GM12801 (cell line): ENCODE measurements around the gene CDC42EP3.

Source experiments
- TF ChIP-seq, protein P1 (sequence below): IDR thresholded peaks from one replicate; pipeline ENCODE4 v1.5.1; 2011; ENCODE audit warnings: control low read depth; ENCODE audit not compliant: insufficient read length; ENCODE audit errors: extremely low read depth

CDC42EP3 gene

DNA sequence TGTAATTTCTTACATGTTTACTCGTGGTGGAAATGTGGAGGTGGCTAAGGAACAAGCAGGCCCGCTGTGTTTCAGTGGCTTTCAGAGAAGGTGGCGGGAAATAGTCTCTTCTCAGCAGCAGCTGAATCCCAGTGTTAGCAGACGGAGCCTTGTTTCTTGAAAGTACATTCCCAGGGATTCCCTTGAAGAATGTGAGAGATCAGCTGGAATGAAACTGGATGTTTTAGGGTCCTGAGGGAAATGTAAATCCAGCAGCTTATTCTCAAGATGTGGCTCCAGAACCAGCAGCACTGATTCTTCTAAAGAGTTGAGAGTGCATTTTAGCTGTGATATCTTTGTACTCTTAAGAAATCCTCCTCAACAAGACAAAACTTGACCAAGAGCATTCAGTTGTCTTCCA lies 59.1 kb downstream of the CDC42EP3 start:
- TF ChIP-seq, protein P1, sequence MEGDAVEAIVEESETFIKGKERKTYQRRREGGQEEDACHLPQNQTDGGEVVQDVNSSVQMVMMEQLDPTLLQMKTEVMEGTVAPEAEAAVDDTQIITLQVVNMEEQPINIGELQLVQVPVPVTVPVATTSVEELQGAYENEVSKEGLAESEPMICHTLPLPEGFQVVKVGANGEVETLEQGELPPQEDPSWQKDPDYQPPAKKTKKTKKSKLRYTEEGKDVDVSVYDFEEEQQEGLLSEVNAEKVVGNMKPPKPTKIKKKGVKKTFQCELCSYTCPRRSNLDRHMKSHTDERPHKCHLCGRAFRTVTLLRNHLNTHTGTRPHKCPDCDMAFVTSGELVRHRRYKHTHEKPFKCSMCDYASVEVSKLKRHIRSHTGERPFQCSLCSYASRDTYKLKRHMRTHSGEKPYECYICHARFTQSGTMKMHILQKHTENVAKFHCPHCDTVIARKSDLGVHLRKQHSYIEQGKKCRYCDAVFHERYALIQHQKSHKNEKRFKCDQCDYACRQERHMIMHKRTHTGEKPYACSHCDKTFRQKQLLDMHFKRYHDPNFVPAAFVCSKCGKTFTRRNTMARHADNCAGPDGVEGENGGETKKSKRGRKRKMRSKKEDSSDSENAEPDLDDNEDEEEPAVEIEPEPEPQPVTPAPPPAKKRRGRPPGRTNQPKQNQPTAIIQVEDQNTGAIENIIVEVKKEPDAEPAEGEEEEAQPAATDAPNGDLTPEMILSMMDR: no peak

DNA sequence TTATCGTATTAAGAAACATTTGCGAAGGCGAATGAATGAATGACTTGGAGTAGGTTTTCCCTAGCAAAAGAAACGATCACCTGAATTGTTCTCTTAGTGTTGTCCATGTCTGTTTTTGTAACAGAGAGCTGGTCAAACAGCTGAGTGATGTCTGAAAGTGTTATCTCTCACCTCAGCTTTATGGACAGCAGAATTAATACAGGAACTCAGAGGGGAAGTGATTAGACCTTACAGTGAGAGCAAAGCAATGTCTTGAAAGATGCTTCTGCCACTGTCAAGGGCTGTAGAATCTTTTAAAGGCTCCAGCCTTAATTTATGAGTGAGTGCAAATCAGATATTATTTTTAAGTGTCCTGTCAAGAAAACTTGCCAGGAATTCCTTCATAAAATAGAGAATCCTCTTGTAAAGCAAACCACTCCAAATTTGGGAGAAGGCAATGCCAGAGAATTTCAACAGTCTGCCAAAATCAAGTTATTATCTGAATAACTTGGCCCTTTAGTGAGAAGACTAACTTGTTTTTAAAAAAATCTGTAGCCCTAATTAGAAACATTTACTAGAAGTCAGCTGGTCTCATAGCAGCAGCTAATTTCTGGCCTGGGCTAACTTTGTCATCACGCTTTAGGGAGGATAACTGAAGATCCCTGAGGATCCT lies 60.7 kb downstream of the CDC42EP3 start:
- TF ChIP-seq, protein P1: no peak

DNA sequence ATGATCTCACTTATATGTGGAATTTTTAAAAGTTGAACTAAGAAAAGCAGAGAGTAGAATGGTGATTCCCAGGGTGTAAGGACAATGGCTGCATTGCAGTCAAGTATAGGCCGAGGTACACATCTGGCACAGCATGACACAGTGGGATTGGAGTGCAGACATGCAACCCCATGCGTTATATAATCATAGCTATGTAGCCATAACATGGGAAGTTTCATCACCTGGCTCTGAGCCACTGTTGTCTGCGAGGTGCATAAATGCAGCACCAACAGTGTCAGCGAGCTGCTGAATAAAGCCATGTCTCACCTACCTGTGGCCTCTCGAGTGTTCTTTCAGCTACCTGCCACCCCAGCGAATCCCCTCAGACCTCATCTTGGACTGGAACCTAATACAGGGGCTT lies 61.7 kb downstream of the CDC42EP3 start:
- TF ChIP-seq, protein P1: no peak

DNA sequence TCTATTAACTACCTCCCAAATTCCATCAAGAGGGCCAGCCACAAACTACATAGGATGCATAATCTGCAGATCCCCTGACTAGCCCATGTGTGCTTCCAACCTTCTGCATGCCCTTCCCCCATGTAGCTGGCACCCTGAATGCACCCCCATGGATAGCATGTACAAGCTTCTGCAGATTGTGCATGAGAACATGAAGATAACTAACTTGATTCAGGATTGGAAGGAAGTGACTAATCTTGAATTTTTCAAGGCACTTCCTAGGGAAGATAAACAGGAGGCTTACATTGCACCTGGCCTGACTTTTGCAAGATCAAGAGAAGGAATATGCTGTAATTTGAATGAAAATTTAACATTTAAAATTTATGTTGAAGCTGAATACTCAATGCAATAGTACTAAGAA lies 66.7 kb downstream of the CDC42EP3 start:
- TF ChIP-seq, protein P1: no peak

DNA sequence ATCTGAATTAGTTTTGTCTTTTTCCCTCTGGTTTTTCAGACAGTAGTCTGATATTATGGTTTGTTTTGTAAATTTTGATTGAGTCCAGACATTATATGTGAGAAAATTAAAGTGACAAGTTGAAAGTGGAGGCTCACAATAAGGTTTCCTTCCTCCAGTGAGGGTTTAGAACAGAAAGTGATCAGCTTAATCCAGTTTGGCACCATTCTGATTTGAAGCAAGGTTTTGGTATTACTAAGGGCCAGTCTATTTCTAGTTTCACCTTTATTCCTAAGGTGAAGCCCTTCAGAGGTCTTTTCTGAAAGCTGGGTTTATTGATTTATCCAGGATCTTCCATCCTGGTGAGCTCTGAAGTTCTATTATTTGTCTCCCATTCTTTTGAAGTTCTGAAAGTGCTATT lies 68.7 kb downstream of the CDC42EP3 start:
- TF ChIP-seq, protein P1: no peak

DNA sequence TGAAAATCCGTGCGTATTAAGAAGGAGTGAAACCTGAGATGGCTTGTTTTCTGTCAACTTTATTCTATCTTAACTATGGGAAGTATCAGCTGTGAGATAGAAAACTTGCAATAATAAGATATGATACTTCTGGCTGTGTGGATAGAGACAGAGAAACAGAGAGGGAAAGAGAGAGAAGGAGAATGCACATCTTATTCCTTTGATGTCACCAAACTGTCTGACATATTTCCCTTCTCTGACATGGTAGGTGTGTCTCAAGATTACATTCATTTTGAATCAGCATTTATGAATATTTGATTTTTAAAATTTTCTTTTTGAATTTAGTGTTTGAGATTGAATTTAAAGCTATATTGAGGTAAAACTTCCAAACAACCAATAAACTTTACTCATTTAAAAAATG lies 69.4 kb downstream of the CDC42EP3 start:
- TF ChIP-seq, protein P1: no peak

DNA sequence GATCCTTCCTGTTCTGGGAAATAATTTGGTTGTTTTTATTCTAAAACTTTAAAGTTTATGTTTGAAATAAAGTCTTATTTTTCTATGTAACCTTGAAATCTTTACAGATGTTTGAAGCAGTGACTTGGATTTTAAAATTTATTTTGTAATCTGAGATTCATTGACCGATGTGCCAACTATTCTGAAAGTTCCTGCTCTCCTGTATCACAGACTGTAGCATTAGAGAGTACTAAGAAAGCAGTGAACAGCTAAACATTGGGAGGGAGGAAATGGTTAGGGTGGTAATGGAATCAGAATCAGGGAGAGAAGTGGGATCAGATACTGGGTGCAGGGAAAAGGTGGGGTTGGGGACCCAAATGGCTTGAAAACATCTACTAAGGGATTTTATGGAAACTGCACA lies 69.9 kb downstream of the CDC42EP3 start:
- TF ChIP-seq, protein P1: no peak
